ENCODE data around the gene KRT40.

KRT40 gene

GRCh38 chr17:40995116-40995515 lies 11.0 kb upstream of the KRT40 start:
- no peak for DNase-seq

GRCh38 chr17:40993839-40994238 lies 9.7 kb upstream of the KRT40 start, which contains the start of gene KRTAP3-3:
TSS of gene KRTAP3-3 (minus strand) at chr17:40994164. CDS start at chr17:40994097, 67 bp downstream.
- no peak for DNase-seq

- no peak for DNase-seq
Observed at GRCh38 chr17:40993084-40993483, 9.0 kb upstream of the KRT40 start.

GRCh38 chr17:40992666-40993065 lies 8.5 kb upstream of the KRT40 start:
- DNase-seq = no peak

- DNase-seq = no peak
Observed at GRCh38 chr17:40986920-40987319, 2.8 kb upstream of the KRT40 start.

GRCh38 chr17:40981115-40981514 lies 3.0 kb downstream of the KRT40 start:
- DNase-seq = no peak

- no peak for DNase-seq
Observed at GRCh38 chr17:40980596-40980995, 3.5 kb downstream of the KRT40 start.

- DNase-seq = no peak
Observed at GRCh38 chr17:40980117-40980516, 4.0 kb downstream of the KRT40 start.

- DNase-seq = no peak
Observed at GRCh38 chr17:40978575-40979151, 5.5 kb downstream of the KRT40 start.

- no peak for DNase-seq
Observed at GRCh38 chr17:40975516-40975915, 8.6 kb downstream of the KRT40 start.

- DNase-seq = no peak
Observed at GRCh38 chr17:40974366-40974765, 9.8 kb downstream of the KRT40 start.

- DNase-seq = no peak
Observed at GRCh38 chr17:40967582-40967981, 16.5 kb downstream of the KRT40 start.

- DNase-seq = no peak
Observed at GRCh38 chr17:40966848-40967247, 17.3 kb downstream of the KRT40 start, which contains the start of gene KRT39. TSS of gene KRT39 (minus strand) at chr17:40966948. CDS start at chr17:40966856, 92 bp downstream.

- DNase-seq = no peak
Observed at GRCh38 chr17:40963838-40964237, 20.3 kb downstream of the KRT40 start.

GRCh38 chr17:40962059-40962561 lies 22.0 kb downstream of the KRT40 start:
- no peak for DNase-seq

GRCh38 chr17:40961591-40961990 lies 22.5 kb downstream of the KRT40 start:
- no peak for DNase-seq

- DNase-seq = no peak
Observed at GRCh38 chr17:40960144-40960543, 24.0 kb downstream of the KRT40 start.

- no peak for DNase-seq
Observed at GRCh38 chr17:40958086-40958953, 25.8 kb downstream of the KRT40 start.

- no peak for DNase-seq
Observed at GRCh38 chr17:40956401-40957254, 27.5 kb downstream of the KRT40 start.

GRCh38 chr17:40953881-40954280 lies 30.2 kb downstream of the KRT40 start:
- DNase-seq = no peak

GRCh38 chr17:40952661-40953060 lies 31.5 kb downstream of the KRT40 start:
- DNase-seq = no peak

- DNase-seq = no peak
Observed at GRCh38 chr17:40952154-40952553, 32.0 kb downstream of the KRT40 start.

- DNase-seq = no peak
Observed at GRCh38 chr17:40951011-40951622, 33.0 kb downstream of the KRT40 start.

All from GF-D8 (cell line).